Glomerular visceral epithelial cell (primary cell): ENCODE measurements around the gene CERS5.
"Not testable (repeated sequence)": the region's sequence is repeated elsewhere in the genome, so short reads cannot be mapped to it uniquely, and the experiment has no call there.

ENCODE experiments used
- DNase-seq: peaks from one replicate; pipeline ENCODE4 v3.0.0-alpha.2; 2016; ENCODE audit errors: extremely low spot score

Gene CERS5

GRCh38 chr12:50187084-50187900, 20.1 kb upstream of the CERS5 start:
- peak; percentile 54 for DNase-seq

GRCh38 chr12:50186681-50187080, 19.5 kb upstream of the CERS5 start:
- peak; percentile 32 for DNase-seq

DNA sequence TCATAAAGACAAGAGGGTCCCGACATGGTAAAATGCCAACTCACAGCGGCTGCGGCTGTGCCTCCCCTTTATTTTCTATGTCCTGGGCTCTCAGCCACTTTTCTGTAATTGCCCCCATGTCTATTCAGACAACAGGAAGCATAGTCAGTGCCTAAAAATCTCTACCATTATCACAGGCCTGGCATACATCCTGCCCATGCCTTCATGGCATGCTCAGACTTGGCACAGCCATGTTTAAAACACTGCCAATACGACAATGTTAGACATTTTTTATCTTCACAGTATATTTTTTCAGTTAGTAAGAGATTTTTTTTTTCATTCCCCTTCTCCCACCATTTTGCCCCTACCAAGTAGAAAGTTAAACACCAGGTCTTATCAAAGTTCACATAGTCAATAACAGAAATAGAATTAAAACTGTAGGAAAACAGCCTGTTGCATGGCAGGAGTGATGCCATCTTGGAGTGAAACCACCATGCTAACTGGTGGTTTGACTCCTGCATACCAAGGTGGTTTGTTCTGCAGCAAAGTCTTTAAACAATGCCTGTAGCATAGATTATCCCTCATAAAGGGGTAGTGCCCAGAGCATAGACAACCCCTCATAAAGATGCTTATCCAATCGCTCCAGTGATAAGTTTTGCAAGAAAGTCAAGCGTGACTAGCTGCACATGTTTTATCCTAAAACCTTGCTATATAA, 18.9 kb upstream of the CERS5 start:
- peak; percentile 23 for DNase-seq

DNA sequence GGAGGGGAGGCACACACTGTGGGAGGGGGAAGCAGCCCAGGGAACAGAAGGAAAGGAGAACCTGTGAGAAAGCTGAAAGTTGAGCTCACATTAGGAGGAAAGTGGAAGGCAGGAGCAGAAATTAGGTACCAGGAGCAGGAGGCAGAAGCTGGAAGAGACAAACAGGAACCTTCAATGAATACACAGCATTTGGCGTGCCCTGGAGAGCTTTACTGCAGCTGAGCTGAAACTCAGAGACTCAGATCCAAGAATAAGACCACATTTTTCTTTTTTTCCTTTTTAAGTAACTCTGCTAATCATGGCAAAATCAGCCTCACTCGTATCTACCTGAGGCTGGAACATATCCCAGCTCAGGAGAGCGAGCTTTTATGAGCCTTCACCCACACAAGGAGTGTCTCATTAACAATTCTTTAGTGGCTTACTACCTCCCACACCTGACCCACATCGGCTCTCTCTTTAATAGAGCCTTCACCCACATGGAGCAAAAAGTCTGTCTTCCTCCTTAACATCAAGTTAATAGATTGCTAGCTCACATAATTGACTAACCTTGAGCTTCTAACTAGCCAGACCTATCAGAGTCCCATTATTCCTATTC, 18.2 kb upstream of the CERS5 start:
- no peak for DNase-seq

- no peak for DNase-seq
These were observed 17.1 kb upstream of the CERS5 start for GRCh38 chr12:50184261-50184660.

GRCh38 chr12:50182461-50182860, 15.3 kb upstream of the CERS5 start:
- no peak for DNase-seq

- DNase-seq = no peak
These were observed 14.5 kb upstream of the CERS5 start for GRCh38 chr12:50181691-50182090.

DNA sequence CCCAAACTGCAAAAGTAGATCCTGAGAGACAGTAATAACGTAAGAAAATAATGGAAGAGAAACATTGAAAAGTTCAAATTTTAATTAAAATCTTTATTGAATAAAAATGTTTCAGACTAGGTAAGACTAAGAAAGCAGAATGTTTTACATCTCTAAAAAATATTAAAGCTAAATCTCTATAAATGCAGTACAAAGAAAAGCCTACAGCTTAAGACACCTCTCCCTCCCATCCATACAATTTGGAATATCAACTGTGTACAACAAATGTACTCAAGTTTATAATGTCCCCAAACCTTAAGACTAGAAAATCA, 8.5 kb upstream of the CERS5 start:
- no peak for DNase-seq

- peak; percentile 64 for DNase-seq
These were observed 8.0 kb upstream of the CERS5 start for GRCh38 chr12:50174971-50175715.

- DNase-seq = no peak
These were observed 445 bp downstream of the CERS5 start for GRCh38 chr12:50166799-50167048.

DNA sequence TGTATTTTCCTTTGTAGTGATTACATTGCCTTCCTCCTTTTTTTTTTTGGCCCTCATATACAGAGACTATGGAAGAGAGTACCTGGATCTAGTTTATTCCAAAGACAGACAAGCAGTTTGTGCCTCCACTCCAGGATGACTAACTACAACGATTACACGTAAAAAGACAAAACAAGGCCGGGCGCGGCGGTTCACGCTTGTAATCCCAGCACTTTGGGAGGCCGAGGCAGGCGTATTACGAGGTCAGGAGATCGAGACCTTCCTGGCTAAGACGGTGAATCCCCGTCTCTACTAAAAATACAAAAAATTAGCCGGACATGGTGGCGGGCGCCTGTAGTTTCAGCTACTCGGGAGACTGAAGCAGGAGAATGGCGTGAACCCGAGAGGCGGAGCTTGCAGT, 2.2 kb downstream of the CERS5 start:
- DNase-seq = no peak

DNA sequence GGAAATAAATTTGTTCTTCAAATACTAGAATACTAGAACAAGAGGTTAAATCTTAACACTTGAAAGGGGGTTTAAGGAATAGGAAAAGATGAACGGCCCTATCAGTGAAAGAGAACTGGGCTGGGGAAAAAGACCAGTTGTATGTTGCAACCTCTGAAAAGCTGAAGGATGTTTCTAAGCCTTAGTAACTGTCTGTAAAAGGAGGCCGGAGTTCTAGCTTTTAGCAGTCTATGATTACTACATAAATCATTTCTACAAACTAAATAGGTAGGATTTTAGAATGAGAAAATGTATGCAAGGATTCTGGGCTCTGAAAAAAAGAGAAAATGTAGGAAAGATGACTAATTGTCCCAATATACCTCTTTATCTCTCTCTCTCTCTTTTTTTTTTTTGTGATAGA, 4.9 kb downstream of the CERS5 start:
- DNase-seq = no peak

GRCh38 chr12:50160643-50161042, 6.5 kb downstream of the CERS5 start:
- DNase-seq = no peak

- DNase-seq = no peak
These were observed 9.9 kb downstream of the CERS5 start for GRCh38 chr12:50157259-50157658.

- no peak for DNase-seq
These were observed 10.5 kb downstream of the CERS5 start for GRCh38 chr12:50156641-50157040.

GRCh38 chr12:50154947-50155346, 12.2 kb downstream of the CERS5 start:
- DNase-seq = not testable (repeated sequence)

DNA sequence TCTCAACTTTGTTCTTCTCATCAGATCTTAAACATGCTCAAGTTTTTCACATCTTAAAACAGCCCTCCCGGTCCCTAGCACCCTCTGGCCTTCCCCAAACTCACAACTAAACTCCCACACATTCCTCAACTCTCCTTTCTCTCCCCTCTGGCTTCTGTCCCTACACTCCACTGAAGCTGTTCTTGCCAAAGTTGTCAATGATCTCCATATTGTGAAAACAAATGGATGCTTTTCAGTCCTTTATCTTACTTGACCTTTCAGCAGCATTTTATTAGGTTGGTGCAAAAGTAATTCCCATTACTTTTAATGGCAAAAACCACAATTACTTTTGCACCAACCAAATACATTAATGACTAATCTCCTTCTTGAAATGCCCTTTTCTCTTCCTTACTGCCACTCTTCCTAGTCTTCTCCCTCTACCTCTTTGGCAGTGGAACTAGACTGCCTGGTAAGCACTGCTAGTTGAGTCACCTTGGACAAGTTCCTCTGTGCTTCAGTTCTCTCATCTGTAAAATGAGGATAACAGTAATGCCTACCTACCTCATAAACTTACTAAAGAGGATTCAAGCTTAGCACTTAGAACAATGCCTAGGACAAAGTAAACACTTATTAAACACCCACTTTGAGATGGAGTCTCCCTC, 16.0 kb downstream of the CERS5 start:
- DNase-seq = peak; percentile 13

DNA sequence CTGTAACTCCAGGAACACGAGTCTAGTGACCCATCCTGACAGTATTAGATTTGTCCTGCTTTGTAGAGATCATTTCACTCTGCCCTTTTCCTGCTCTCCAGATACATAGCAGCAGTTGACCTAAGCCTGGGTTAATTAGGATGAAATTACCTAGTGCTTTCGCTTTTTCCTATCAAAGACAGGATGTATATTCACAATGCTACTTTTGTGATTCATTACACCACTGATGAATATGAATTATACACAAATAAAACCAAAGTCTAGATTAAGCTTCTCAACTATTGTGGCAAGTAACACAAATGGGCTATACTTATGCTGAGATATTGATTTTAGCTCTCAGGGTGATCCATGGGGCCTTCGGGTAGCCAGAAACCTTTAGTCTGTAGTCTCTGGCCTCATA, 17.9 kb downstream of the CERS5 start:
- DNase-seq = no peak

- DNase-seq = not testable (repeated sequence)
These were observed 19.2 kb downstream of the CERS5 start for GRCh38 chr12:50148011-50148410.

DNA sequence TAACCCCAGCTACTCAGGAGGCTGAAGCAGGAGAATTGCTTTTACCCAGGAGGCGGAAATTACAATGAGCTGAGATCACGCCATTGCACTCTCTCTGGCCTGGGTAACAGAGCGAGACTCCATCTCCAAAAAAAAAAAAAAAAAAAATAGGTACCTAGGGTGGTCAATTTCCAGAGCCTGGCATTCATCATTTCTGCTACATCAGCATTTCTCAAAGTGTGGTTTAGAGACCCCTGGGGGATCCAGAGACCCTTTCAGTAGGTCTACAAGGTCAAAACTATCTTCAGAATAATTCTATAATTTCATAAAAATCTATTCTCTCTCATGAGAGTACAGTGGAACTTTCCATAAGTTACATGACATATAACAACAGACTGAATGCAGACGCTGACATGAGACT, 19.9 kb downstream of the CERS5 start:
- DNase-seq = no peak

GRCh38 chr12:50145439-50145838, 21.7 kb downstream of the CERS5 start:
- no peak for DNase-seq

DNA sequence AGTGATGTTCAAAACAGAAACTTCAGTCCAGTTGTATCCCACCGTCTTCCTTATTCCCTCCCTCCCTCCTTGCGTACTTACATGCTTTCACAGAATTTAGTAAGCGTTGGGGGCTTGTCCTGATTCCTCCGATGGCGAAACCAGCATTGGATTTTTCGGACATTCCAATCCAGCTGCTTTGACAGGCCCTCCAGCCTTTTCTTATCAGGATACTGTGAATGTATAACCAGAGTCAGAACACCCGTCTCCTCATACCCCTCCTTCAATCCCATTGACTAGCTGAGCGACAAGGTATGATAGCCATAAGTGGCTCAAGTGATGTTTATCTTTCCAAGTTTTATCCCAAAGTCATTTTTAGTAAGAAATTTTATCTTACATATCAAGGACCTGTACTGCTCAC, 24.2 kb downstream of the CERS5 start:
- no peak for DNase-seq
